Panc1 (cell line): Measurements from ENCODE around the gene SH3BP2. TPM values are rescaled to one million over a fixed set of nuclear protein-coding genes. Genes with fewer than 3 reads are reported as not detected.

Experiments used
- ATAC-seq: fragments of 200-7000 bp; cut with Tn5 transposase; 2 replicates; pipeline ENCODE4 v1.9.1; 2020; ENCODE audit warnings: mild to moderate bottlenecking, moderate library complexity
- BruUV-seq: library from RNA; stranded (reverse); fragments of 400-500 nt; replicated peaks from 2 replicates; lab custom pipeline; 2021; lab: Mats Ljungman, UMichigan
- CTCF ChIA-PET: fragments of 300-600 bp; sonication (Branson Sonifier 250); formaldehyde crosslinking; loops from one replicate; lab custom pipeline; 2022; ENCODE audit warnings: antibody characterized with exemption; lab: Charles Lee
- POLR2A ChIA-PET: fragments of 300-600 bp; sonication (Branson Sonifier 250); formaldehyde crosslinking; loops from one replicate; lab custom pipeline; 2022; ENCODE audit warnings: antibody characterized with exemption; lab: Charles Lee
- DNase-seq: peaks from one replicate; pipeline ENCODE4 v3.0.0-alpha.2; 2010; ENCODE audit warnings: low read depth, low spot score
- H3K27ac ChIP-seq: 2 replicates; pipeline ENCODE4 v1.5.1; 2011; ENCODE audit warnings: mild to moderate bottlenecking, low read length, inconsistent platforms
- H3K27me3 ChIP-seq: fragments of 200-500 bp; sonication (Bioruptor generic); 2 replicates; pipeline ENCODE4 v1.6.0; 2014; ENCODE audit warnings: low read length, inconsistent platforms; ENCODE audit not compliant: control insufficient read depth, insufficient read depth
- H3K36me3 ChIP-seq: fragments of 200-500 bp; sonication (Bioruptor generic); 2 replicates; pipeline ENCODE4 v1.5.1; 2014; ENCODE audit warnings: inconsistent platforms, mild to moderate bottlenecking, low read length, moderate library complexity; ENCODE audit not compliant: control insufficient read depth, insufficient read depth
- H3K4me1 ChIP-seq: 2 replicates; pipeline ENCODE4 v1.5.1; 2011; ENCODE audit warnings: inconsistent platforms, mild to moderate bottlenecking, low read length, moderate library complexity; ENCODE audit not compliant: control insufficient read depth, insufficient read depth
- H3K4me3 ChIP-seq, 2 experiments: 2 replicates each; pipeline ENCODE4 v1.5.1; 2011 to 2012; ENCODE audit warnings: low read depth in 2 of 2, low read length in 2 of 2, mild to moderate bottlenecking in 2 of 2, inconsistent platforms in 1 of 2, moderate library complexity in 1 of 2
- H3K9me3 ChIP-seq: fragments of 200-500 bp; sonication (Bioruptor generic); 2 replicates; pipeline ENCODE4 v1.5.1; 2014; ENCODE audit warnings: low read depth, mild to moderate bottlenecking, inconsistent platforms, low read length, moderate library complexity; ENCODE audit not compliant: control insufficient read depth, insufficient read depth
- POLR2AphosphoS5 ChIP-seq: IDR thresholded peaks from 2 replicates; pipeline ENCODE4 v1.6.1; 2012; ENCODE audit warnings: mild to moderate bottlenecking, low read depth, low read length, moderate library complexity
- SIN3A ChIP-seq: IDR thresholded peaks from 2 replicates; pipeline ENCODE4 v1.6.1; 2012; ENCODE audit warnings: low read depth, mild to moderate bottlenecking, low read length, moderate library complexity, borderline replicate concordance; ENCODE audit not compliant: insufficient read depth
- TCF7L2 ChIP-seq: IDR thresholded peaks from 2 replicates; pipeline ENCODE4 v1.6.1; 2011; ENCODE audit warnings: mild to moderate bottlenecking, low read depth, low read length, inconsistent platforms
- in situ Hi-C: cut with HindIII; loops from 2 replicates; pipeline ENCODE4 v1.10.0; 2016; ENCODE audit warnings: low sequenced_read_pairs, low pct_unique_long_range_greater_than_20kb
- intact Hi-C: fragments of 100-400 bp; cut with micrococcal nuclease; formaldehyde crosslinking; loops from one replicate; pipeline ENCODE4 v1.10.0; 2022; ENCODE audit not compliant: unreplicated experiment
- total RNA-seq: library from RNA; stranded (reverse); gene quantifications from one replicate; pipeline ENCODE4 v1.2.1, GENCODE V29; 2021; ENCODE audit not compliant: unreplicated experiment
- TF ChIP-seq, protein P1 (sequence below), 2 experiments: IDR thresholded peaks; 2 replicates each; pipeline ENCODE4 v1.6.1; 2011 to 2012; ENCODE audit warnings: low read depth in 2 of 2, control low read depth in 1 of 2, low read length in 1 of 2, mild to moderate bottlenecking in 1 of 2, moderate library complexity in 1 of 2; ENCODE audit not compliant: insufficient read depth in 1 of 2
- TF ChIP-seq, protein P2 (sequence below): fragments of 450-650 bp; IDR thresholded peaks from 2 replicates; pipeline ENCODE4 v1.5.1; 2017; ENCODE audit warnings: mild to moderate bottlenecking

The SH3BP2 gene
- total RNA-seq, 1 experiment from 2014 or later = 93.4 TPM

DNA sequence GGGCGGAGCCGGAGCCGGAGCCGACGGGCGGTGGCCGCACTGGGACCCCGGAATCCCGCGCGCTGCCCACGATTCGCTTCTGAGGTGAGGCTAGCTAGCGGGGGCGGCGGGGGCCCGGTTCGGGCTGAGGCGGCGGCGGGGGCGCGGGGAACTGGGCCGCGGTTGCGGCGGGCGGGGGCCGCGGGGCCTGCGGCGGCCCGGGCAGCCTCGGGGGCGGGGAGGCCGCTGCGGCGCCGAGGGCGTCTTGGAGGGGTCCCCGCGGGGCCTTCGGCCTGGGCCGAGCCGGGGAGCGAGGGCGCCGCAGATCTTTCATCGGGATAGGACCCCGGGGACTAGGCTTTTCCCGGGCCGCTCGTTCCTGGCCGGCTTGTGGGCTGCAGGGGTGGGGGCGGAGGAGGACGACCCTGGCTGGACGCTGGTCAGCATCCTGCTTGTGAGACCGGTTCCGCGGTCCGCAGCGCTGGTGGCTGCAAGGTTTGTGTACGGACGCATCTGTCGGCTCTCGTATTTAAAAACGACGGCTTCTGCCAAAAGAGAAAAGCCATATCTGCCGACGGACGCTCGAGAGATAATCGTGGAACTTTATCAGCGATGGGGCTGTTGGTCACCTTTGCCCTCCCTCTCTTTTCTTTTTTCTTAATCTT is 51.2 kb downstream of the SH3BP2 start:
- TF ChIP-seq POLR2AphosphoS5 (no peak), TCF7L2 (no peak), SIN3A (no peak)
- TF ChIP-seq, protein P1, sequence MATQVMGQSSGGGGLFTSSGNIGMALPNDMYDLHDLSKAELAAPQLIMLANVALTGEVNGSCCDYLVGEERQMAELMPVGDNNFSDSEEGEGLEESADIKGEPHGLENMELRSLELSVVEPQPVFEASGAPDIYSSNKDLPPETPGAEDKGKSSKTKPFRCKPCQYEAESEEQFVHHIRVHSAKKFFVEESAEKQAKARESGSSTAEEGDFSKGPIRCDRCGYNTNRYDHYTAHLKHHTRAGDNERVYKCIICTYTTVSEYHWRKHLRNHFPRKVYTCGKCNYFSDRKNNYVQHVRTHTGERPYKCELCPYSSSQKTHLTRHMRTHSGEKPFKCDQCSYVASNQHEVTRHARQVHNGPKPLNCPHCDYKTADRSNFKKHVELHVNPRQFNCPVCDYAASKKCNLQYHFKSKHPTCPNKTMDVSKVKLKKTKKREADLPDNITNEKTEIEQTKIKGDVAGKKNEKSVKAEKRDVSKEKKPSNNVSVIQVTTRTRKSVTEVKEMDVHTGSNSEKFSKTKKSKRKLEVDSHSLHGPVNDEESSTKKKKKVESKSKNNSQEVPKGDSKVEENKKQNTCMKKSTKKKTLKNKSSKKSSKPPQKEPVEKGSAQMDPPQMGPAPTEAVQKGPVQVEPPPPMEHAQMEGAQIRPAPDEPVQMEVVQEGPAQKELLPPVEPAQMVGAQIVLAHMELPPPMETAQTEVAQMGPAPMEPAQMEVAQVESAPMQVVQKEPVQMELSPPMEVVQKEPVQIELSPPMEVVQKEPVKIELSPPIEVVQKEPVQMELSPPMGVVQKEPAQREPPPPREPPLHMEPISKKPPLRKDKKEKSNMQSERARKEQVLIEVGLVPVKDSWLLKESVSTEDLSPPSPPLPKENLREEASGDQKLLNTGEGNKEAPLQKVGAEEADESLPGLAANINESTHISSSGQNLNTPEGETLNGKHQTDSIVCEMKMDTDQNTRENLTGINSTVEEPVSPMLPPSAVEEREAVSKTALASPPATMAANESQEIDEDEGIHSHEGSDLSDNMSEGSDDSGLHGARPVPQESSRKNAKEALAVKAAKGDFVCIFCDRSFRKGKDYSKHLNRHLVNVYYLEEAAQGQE (IDR thresholded peaks at IDR 0.05; ENCODE audit: insufficient read depth in 1 of 2, low read depth in 2 of 2, low read length in 1 of 2) = no peak
- TF ChIP-seq, protein P2, sequence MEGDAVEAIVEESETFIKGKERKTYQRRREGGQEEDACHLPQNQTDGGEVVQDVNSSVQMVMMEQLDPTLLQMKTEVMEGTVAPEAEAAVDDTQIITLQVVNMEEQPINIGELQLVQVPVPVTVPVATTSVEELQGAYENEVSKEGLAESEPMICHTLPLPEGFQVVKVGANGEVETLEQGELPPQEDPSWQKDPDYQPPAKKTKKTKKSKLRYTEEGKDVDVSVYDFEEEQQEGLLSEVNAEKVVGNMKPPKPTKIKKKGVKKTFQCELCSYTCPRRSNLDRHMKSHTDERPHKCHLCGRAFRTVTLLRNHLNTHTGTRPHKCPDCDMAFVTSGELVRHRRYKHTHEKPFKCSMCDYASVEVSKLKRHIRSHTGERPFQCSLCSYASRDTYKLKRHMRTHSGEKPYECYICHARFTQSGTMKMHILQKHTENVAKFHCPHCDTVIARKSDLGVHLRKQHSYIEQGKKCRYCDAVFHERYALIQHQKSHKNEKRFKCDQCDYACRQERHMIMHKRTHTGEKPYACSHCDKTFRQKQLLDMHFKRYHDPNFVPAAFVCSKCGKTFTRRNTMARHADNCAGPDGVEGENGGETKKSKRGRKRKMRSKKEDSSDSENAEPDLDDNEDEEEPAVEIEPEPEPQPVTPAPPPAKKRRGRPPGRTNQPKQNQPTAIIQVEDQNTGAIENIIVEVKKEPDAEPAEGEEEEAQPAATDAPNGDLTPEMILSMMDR = no peak
- Histone ChIP-seq H3K4me1 (peaks cover 6% of the 10 kb centered on the region; the same call in 1 of the 2 replicates), H3K36me3 (no peaks in the 10 kb centered on the region; the same call in 1 of the 2 replicates), H3K4me3 (peak overlapping the region; percentile 75), H3K27ac (peak overlapping the region; percentile 90), H3K9me3 (no peaks in the 10 kb centered on the region), H3K27me3 (no peaks in the 10 kb centered on the region)
- ATAC-seq (peak; percentile 52), DNase-seq (no peak)
- ChIA-PET POLR2A (no interaction called here), CTCF (interaction anchor here (0.6 kb wide), 1 partner anchor 113 kb away, joined by 4 read pairs; no protein-coding TSS in a partner anchor)
- BruUV-seq = no TSS peak
- in situ Hi-C loops (no loop called here), intact Hi-C loops (no loop called here)

DNA sequence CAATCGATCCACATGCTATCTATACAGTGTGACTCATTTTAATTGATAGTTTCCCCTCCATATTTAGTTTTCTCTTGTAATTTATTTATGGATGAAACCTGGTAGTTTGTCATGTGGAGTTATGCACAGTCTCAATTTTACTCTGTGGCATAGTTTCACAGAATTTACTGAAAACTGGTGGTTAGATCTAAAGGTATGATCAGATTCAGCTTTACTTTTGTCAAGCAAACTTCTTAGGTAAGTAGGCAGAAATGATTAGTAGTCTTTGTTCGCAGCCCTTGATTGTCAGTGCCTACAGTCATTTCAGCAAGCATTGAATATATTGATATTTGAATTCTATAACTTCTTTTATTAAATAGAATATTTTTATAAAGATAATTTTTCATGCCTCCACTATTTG is 53.3 kb downstream of the SH3BP2 start:
- Histone ChIP-seq H3K27me3 (no peaks in the 10 kb centered on the region), H3K36me3 (no peaks in the 10 kb centered on the region; the same call in 1 of the 2 replicates), H3K9me3 (no peaks in the 10 kb centered on the region), H3K27ac (no peak overlapping the region), H3K4me3 (no peak overlapping the region), H3K4me1 (peaks cover 6% of the 10 kb centered on the region; the same call in 1 of the 2 replicates)
- CTCF ChIA-PET = no interaction called here
- in situ Hi-C loops = no loop called here
- TF ChIP-seq POLR2AphosphoS5 (no peak), TCF7L2 (no peak), SIN3A (no peak)
- TF ChIP-seq, protein P2 = no peak
- TF ChIP-seq, protein P1 (IDR thresholded peaks at IDR 0.05; ENCODE audit: insufficient read depth in 1 of 2, low read depth in 2 of 2, low read length in 1 of 2) = no peak
- BruUV-seq = no TSS peak
- POLR2A ChIA-PET = no interaction called here
- intact Hi-C loops = no loop called here
- no peak for DNase-seq
- no peak for ATAC-seq
